COLO829 (cell line): ENCODE results near the gene CHST5.
A peak's percentile ranks its signal among the peaks of the same experiment; 100 is the strongest.
"Not testable (repeated sequence)": the region's sequence is repeated elsewhere in the genome, so short reads cannot be mapped to it uniquely, and the experiment has no call there.

ENCODE experiments used
- DNase-seq: peaks from one replicate; pipeline ENCODE4 v3.0.0; 2012; ENCODE audit warnings: low spot score

CHST5 gene

GRCh38 chr16:75550211-75550662, 14.3 kb upstream of the CHST5 start:
- no peak for DNase-seq

GRCh38 chr16:75548456-75548855, 12.5 kb upstream of the CHST5 start:
- not testable (repeated sequence) for DNase-seq

DNA sequence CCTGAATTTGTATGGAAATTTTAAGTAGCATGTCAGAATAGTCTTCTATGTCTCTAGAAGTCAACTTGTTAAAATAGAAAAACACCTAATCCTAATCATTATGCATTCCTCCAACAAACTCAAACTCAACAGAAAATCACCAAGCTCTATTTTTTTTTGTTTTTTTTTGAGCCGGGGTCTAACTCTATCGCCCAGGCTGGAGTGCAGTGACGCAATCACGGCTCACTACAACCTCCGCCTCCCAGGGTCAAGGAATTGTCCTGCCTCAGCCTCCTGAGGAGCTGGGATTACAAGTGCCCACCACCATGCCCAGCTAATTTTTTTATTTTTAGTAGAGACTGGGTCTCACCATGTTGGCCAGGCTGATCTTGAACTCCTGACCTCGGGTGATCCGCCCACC, 10.4 kb upstream of the CHST5 start:
- DNase-seq, result no peak

- not testable (repeated sequence) for DNase-seq
Observed at GRCh38 chr16:75545879-75546278, 10.0 kb upstream of the CHST5 start.

- not testable (repeated sequence) for DNase-seq
Observed at GRCh38 chr16:75542462-75542861, 6.6 kb upstream of the CHST5 start.

DNA sequence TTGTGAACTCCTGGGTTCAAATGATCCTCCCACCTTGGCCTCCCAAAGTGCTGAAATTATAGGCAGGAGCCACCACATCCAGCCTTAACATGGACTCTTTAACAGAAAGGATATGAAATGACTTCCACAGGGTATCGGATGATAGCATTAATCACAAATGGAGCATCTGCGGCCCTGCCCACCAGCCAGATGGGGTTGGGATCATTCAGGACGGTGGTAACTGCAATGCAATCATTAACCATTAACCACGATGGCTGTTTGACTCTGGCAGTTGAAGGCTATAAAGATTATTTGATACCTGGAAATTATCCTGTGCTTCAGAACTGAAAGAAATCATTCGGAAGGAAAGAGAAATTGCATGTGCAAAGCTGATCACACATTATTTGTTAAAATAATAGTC, 5.3 kb upstream of the CHST5 start:
- DNase-seq, result no peak

DNA sequence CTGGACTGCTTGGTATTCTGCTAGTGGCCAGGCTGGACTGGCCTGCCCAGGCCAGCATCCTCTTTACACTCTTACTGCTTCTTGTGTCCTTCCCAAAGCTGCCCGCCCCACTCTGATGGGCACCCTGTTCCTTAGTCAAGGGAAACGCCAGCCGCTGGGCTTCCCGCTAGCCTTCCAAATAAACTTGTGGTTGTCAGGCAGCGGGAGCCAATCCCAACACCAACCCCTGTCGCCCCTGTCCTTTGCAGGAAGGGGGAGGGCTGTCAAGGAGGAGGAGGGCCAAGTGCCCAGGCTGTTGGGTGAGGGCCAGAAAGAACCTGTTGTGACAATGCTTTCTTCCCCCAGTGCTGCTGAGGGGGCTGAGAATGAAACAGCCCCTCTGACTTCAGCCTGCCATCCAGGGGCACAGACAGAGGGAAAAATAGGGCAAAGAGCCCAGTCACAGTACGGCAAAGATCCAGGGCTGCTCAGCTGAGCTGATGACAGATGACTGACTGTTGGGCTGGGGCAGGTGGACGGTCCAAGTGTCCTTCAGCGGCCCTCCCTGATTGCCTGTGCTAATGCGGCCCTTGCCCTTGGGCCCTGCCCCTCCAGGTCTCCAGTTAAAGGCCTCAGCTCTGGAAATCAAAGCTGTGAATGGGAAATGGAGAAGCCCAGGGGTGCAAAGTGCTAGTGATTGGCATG, 3.1 kb upstream of the CHST5 start:
- DNase-seq, result not testable (repeated sequence)

- no peak for DNase-seq
Observed at GRCh38 chr16:75537776-75538175, 1.9 kb upstream of the CHST5 start.

DNA sequence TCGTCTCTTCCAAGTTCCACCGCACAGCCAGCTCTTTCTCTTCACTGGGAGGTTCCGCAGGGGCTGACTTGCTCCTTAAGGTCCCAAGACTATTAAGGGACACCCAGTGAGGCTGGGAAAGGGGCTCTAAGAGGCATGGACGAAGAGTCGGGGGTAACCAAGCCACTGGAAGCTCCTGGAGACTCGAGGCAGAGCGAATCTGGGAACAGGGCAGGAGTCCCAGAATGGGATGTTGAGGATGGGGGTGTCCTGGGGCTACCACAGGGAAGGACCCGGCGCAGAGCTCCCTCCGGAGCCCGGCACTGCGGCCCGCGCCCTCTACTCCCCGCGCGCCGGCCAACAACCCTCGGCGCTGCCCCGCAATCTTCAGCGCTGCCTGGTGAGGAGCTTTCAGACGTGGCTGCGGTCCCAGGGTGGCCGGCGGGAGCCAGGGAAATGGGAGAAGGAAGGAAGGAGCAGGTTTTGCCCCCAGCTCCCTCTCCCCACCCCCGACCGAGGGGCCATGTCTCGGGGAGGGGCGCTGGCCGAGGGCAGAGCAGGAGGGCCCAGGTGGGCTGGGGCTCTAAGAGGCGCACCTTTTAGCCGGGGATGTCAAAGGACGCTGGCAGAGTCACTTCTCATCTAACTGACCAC, 581 bp downstream of the CHST5 start:
- no peak for DNase-seq

- DNase-seq, result no peak
Observed at GRCh38 chr16:75534560-75535205, 1.2 kb downstream of the CHST5 start.

- DNase-seq, result no peak
Observed at GRCh38 chr16:75532791-75533190, 3.1 kb downstream of the CHST5 start.

GRCh38 chr16:75532142-75532765, 3.7 kb downstream of the CHST5 start:
- no peak for DNase-seq

DNA sequence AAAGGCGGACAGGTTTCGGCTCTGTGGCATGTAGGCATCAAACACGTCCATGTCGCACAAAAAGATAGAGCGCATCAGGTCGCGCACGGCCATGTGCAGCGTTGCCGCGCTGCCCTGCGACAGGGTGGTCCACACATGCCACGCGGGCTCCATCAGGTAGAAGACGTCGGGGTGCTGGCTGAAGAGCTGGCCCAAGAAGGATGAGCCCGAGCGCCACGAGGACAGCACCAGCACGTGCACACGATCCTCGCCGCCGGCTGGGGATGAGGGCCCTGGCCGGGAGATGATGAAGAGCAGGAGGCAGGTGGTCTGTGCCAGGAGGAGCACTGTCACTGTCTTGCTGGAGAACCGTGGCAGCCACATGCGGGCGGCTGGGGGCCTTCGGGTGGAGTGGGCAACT, 5.9 kb downstream of the CHST5 start:
- no peak for DNase-seq

GRCh38 chr16:75529056-75529905, 6.6 kb downstream of the CHST5 start:
- no peak for DNase-seq

DNA sequence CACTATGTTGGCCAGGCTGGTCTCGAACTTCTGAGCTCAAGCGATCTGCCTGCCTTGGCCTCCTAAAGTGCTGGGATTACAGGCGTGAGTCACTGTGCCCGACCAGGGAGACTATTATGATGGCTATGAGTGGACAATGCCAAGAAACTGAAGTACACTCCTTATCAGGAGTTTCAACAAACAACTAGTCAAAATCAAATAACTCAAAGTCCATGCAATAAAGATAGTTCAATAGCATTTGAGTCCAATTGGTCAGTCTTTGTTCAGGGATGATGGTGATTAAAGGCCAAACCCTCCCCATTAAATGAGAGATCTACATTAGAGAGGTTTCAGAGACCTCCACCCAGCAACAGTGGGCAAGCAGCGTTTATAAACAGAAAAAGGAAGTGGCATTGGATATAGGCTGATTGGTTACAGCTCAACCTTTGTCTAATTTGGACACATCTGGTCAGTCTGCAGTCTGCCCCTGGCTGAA, 8.0 kb downstream of the CHST5 start:
- DNase-seq, result no peak

DNA sequence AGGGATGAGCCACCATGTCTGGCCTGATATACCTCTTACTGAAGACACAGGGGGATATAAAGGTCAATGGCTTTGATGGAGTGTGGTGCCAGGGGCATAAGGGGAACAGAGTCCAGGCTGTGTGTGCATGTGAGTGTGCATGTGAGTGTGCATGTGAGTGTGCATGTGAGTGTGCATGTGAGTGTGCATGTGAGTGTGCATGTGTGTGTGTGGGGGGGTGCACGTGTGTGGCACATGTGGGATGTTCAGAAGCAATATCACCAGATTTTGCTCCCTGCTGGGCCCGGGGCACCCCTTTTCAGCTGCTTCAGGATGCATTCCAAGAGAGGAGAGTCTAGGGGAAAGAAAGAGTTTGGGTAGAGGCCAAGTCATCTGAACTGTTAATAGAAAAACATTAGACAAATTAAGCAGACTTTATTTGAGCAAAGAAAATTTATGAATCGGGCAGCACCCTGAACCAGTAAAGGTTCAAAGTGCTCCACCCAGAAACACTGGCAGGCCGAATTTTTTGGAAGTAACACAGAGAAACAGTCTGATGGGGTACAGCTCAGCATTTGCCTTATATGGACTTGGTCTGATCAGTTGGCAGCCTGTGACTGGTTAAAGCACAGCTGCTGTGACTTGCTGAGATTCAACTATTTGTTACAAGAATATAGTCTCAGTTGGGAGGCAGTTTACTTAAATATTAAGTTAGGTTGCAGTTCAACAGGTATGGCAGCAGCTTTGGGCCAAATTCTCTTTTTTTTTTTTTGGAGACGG, 9.7 kb downstream of the CHST5 start:
- DNase-seq, result no peak

GRCh38 chr16:75519175-75519574, 16.7 kb downstream of the CHST5 start:
- DNase-seq, result no peak

- DNase-seq, result not testable (repeated sequence)
Observed at GRCh38 chr16:75516189-75516966, 19.5 kb downstream of the CHST5 start.

DNA sequence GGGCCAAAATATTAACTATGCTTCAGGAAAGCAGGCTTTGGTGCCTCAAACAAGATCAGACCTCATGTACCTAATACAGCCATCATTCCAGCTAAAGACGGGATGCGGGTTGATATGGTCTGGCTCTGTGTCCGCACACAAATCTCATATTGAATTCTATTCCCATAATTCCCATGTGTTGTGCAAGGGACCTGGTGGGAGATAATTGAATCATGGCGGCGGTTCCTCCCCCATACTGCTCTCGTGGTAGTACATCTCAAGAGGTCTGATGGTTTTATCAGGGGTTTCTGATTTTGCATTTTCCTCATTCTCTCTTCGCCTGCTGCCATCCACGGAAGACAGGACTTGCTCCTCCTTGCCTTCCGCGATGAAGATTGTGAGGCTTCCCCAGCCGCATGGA, 21.6 kb downstream of the CHST5 start:
- no peak for DNase-seq

GRCh38 chr16:75506574-75506973, 29.3 kb downstream of the CHST5 start:
- DNase-seq, result peak; percentile 86
